HG03139 (cell line): ENCODE data around the gene NLRP1.
"Not testable (repeated sequence)": the region's sequence is repeated elsewhere in the genome, so short reads cannot be mapped to it uniquely, and the experiment has no call there.

Experiments used
- ATAC-seq: cut with Tn5 transposase; IDR thresholded peaks from one replicate; pipeline ENCODE4 v1.9.1; 2021; ENCODE audit not compliant: unreplicated experiment

NLRP1 gene

GRCh38 chr17:5587438-5588032 is 3.2 kb upstream of the NLRP1 start:
- no peak for ATAC-seq

DNA sequence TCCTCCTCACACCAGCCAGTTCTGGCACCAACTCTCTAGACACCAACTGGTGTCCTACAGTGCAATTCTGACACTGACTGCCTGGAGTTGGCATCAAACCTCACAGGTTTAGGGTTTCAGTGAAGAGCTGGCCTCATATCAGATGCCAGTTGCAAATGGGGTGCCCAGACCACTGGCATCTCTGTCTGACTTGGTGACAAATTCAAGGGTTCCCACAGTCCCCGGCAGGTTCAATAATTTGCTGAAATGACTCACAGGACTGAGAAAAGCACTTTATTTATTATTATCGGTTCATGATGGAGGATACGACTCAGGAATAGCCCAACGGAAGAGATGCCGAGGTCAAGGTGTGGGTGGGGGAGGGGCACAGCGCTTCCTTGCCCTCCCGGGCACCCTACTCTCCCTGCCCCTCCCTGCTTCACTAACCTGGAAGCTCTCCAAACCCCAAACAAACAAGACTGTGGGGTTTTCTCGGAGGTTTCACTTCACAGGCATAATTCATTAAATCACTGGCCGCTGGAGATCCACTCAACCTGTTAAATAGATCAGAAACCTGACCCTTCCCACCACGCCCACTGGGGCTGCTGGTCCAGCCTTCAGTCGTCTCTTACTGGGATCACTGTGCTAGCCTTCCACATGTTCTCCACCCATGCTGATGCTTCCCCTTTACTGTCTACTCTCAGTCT is 1.7 kb upstream of the NLRP1 start:
- no peak for ATAC-seq

DNA sequence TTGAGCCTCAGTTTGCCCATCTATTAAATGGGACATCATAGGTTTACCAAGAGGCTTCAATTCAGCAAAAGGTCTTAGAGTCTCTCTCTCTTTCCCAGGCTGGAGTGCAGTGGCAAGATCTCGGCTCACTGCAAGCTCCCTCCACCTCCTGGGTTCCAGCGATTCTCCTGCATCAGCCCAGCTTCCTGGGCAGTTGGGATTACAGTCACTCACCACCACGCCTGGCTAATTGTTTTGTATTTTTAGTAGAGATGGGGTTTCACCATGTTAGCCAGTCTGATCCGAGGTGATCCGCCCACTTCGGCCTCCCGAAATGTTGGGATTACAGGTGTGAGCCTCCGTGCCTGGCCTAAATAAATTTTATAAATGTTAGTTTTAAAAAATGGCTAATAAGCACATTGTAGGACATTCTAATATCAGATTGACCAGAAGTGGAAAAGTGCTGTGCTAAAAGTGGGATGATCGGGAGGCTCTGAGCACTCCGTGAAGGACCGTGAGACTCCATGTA is 1.0 kb upstream of the NLRP1 start:
- no peak for ATAC-seq

DNA sequence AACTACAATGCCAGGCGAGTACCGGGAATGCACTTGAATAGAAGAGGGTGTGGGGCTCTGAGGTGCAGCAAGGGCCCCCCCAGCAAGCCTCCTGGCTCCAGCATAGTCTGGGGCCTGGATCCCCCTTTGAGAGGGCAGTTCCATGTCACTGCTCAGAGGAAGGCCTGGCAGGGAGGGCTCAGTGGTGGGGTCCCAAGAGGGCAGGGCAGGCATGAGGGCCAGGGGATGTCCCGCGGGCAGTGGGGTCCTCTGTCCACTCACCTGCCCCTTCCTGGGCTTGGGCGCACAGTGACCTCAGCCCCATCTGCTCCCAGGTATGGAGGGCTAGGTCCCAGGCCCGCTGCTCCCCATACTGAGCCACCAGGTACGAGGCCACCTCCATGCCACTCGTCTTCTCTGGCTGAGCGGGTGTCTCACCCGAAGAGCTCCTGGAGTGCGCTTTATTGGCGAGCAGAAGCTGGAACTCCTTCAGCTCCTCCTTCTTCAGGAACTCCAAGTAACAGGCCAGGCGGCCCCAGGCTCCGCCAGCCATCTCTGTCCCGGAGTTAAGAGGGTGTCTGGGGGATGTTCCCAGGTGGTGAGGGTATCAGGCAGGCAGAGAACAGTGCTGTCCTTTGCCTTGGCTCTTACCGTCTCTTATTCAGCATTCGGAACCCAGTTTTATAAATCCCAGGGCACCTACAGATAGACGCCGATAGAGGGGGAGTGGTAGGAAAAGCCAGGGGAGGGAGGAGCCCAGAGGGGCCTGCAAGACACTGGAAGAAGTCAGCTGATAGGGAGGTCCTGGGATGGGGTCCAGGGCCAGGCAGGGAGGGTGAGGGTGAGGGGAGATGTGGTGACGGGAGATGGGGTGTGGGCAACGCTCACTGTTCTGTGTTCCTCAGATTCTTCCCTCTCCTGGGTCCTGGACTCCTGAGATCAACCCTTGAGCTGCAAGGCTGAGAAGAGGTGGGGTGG is 605 bp downstream of the NLRP1 start:
- ATAC-seq = peak; percentile 4

GRCh38 chr17:5582209-5583185 is 1.8 kb downstream of the NLRP1 start:
- ATAC-seq = no peak

- ATAC-seq = no peak
These were observed 2.7 kb downstream of the NLRP1 start for GRCh38 chr17:5581655-5582054.

DNA sequence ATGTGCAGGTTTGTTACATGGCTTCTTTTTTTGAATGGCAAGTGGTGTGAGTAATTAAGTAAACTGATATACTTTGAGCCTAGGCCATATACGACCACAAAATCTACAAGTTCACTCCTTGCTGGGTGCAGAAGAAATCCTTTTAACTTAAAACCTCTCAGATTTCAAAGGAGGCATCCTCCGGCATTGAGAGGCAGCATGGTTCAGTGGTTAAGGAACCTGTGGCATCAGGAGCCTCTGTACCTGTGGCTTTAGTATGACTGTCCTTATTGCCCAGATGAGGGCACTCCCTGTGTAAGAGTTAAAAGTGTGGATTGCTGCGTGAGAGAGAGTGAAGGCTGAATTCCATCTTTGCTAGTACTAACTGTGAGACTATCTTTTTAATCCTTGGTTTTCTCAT is 3.3 kb downstream of the NLRP1 start:
- ATAC-seq = no peak

DNA sequence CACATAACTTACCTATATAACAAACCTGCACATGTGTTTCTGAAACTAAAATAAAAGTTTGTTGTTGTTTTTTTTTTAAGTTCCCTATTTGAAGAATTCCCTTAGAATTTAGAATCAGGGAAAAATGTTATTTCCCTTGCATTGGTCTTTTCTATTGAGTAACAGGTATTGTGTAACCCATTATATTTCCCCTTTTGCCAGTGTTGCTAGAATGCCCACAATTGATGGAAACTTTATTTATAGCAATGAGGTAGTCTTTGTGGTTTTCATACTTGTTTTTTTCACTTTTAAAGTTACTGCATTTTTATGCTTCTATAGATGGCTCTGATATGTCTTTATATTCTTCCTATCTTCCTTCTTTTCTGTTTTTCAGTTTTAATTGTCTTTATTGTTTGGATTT is 3.9 kb downstream of the NLRP1 start:
- no peak for ATAC-seq

DNA sequence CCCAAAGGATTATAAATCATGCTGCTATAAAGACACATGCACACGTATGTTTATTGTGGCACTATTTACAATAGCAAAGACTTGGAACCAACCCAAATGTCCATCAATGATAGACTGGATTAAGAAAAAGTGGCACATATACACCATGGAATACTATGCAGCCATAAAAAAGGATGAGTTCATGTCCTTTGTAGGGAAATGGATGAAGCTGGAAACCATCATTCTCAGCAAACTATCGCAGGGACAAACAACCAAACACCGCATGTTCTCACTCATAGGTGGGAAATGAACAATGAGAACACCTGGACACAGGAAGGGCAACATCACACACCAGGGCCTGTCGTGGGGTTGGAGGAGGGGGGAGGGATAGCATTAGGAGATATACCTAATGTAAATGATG is 5.5 kb downstream of the NLRP1 start:
- not testable (repeated sequence) for ATAC-seq

- ATAC-seq = not testable (repeated sequence)
These were observed 11.3 kb downstream of the NLRP1 start for GRCh38 chr17:5573017-5573416.

GRCh38 chr17:5571281-5571680 is 13.0 kb downstream of the NLRP1 start:
- no peak for ATAC-seq

DNA sequence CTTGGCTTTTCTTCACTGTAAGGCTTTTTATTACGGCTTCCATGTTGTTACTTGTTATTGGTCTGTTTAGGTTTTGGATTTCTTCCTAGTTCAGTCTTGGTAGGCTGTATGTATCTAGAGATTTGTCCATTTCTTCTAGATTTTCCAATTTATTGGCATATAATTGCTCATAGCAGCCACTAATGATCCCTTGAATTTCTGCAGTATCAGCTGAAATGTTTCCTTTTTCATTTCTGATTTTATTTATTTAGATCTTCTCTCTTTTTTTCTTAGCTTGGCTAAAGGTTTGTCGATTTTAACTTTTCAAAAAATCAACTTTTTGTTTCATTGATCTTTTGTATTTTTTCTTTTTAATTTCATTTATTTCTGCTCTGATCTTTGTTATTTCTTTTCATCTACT is 18.5 kb downstream of the NLRP1 start:
- no peak for ATAC-seq

- ATAC-seq = no peak
These were observed 20.9 kb downstream of the NLRP1 start for GRCh38 chr17:5563456-5563855.

GRCh38 chr17:5562661-5563360 is 21.5 kb downstream of the NLRP1 start:
- no peak for ATAC-seq

DNA sequence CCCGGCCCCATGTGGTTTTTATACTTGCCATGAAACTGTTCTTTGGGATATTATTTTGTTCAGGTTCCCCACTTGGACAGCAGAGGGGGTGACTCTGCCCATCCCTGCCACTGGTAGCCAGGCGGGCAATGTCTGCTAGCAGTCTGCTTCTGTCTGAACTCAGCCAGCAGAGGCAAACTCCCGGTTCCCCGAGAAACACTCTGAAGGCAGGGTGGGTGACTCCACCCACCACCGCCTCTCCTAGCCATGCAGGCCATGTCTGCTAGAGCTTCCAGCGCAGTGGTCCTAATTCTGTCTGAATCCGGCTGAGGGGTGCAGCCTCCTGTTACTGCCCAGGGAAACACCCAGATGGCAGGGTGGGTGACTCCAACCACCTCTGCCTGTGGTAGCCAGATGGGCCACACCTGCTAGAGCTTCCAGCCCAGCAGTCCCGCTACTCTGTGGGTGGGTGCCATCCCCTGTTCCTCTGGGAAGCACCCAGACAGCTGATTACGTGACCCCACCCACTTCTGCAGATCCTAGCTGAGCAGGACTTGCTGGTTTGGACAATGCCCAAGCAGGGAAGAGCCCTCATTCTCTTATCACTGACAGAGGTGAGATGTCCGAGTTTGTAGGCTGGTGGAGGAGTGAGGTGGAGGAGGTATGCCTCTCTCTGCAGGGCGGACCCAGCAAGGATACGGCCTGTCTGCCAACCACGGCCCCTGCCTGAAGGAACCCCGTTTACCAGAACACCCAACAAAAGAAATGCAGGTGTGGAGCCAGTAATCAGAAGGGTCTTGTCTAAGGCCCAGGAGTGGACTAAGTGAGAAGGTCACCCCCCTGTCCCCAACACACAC is 22.4 kb downstream of the NLRP1 start:
- no peak for ATAC-seq

DNA sequence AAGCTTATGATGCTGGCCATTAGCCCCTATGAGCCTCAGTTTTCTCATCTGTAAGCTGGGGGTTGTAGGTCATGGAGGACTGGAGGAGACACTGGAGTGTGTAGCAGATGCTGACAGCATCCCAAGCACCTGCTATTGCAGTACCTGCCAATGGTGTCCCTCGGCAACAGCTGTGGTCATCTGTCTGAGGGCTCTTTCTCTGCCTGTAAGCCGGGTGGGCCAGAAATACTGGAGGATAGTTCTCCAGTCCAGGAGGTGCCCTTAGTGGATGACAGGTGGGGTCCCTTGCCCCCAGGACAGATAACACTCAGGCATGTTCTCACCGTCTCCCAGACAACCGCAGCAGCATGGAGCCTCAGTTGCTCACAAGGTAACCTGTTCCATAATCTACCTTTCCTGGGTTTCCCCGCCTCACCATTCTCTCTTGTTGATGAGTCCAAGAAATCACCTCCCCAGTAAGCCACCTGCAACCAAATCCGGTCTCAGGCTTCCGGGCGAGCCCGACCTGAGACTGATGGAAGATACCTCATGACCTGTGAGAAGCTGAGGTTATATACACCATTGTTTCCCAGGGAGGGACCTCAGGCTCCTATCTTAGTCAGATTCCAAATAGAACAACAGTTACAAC is 23.8 kb downstream of the NLRP1 start:
- no peak for ATAC-seq

- no peak for ATAC-seq
These were observed 25.2 kb downstream of the NLRP1 start for GRCh38 chr17:5558815-5559785.
